Neuron (in vitro differentiated cells): ENCODE data around the gene GOLGB1.

Experiments
- H2AFZ ChIP-seq: one replicate; pipeline ENCODE4 v1.6.1; 2013; ENCODE audit warnings: low read depth, mild to moderate bottlenecking, inconsistent platforms, low read length, moderate library complexity
- H3K27me3 ChIP-seq: one replicate; pipeline ENCODE4 v1.6.1; 2013; ENCODE audit warnings: low read length; ENCODE audit not compliant: insufficient read depth
- H3K36me3 ChIP-seq: one replicate; pipeline ENCODE4 v1.6.1; 2013; ENCODE audit warnings: low read length; ENCODE audit not compliant: insufficient read depth
- H3K4me1 ChIP-seq: one replicate; pipeline ENCODE4 v1.6.1; 2013; ENCODE audit warnings: low read length; ENCODE audit not compliant: insufficient read depth
- H3K4me3 ChIP-seq: 2 replicates; pipeline ENCODE4 v1.5.1; 2013; ENCODE audit warnings: mild to moderate bottlenecking, low read length, moderate library complexity
- H3K9me3 ChIP-seq: one replicate; pipeline ENCODE4 v1.6.1; 2013; ENCODE audit warnings: low read length

Gene GOLGB1

GRCh38 chr3:121659586-121659985 lies 90.0 kb downstream of the GOLGB1 start:
- H3K27me3 ChIP-seq: no peaks in the 10 kb centered on the region
- peaks cover 22% of the 10 kb centered on the region for H3K36me3 ChIP-seq
- no peak overlapping the region for H3K4me3 ChIP-seq
- H2AFZ ChIP-seq: no peak overlapping the region
- no peaks in the 10 kb centered on the region for H3K4me1 ChIP-seq
- no peaks in the 10 kb centered on the region for H3K9me3 ChIP-seq

GRCh38 chr3:121658716-121659435 lies 90.7 kb downstream of the GOLGB1 start:
- H3K27me3 ChIP-seq: no peaks in the 10 kb centered on the region
- no peaks in the 10 kb centered on the region for H3K9me3 ChIP-seq
- peaks cover 15% of the 10 kb centered on the region for H3K36me3 ChIP-seq
- H2AFZ ChIP-seq: no peak overlapping the region
- H3K4me1 ChIP-seq: no peaks in the 10 kb centered on the region
- no peak overlapping the region for H3K4me3 ChIP-seq

- Histone ChIP-seq H3K9me3 (no peaks in the 10 kb centered on the region), H3K36me3 (no peaks in the 10 kb centered on the region), H3K4me1 (no peaks in the 10 kb centered on the region), H3K4me3 (no peak overlapping the region), H2AFZ (no peak overlapping the region), H3K27me3 (no peaks in the 10 kb centered on the region)
Observed at GRCh38 chr3:121654493-121655385, 94.8 kb downstream of the GOLGB1 start.

GRCh38 chr3:121651684-121652083 lies 97.9 kb downstream of the GOLGB1 start:
- Histone ChIP-seq H3K27me3 (no peaks in the 10 kb centered on the region), H3K4me3 (no peak overlapping the region), H3K9me3 (no peaks in the 10 kb centered on the region), H3K36me3 (no peaks in the 10 kb centered on the region), H2AFZ (no peak overlapping the region), H3K4me1 (no peaks in the 10 kb centered on the region)

- no peak overlapping the region for H3K4me3 ChIP-seq
- no peaks in the 10 kb centered on the region for H3K36me3 ChIP-seq
- no peaks in the 10 kb centered on the region for H3K4me1 ChIP-seq
- H3K27me3 ChIP-seq: no peaks in the 10 kb centered on the region
- H2AFZ ChIP-seq: no peak overlapping the region
- H3K9me3 ChIP-seq: no peaks in the 10 kb centered on the region
Observed at GRCh38 chr3:121649645-121650044, 99.9 kb downstream of the GOLGB1 start.

- no peak overlapping the region for H3K4me3 ChIP-seq
- H3K9me3 ChIP-seq: no peaks in the 10 kb centered on the region
- no peaks in the 10 kb centered on the region for H3K4me1 ChIP-seq
- H2AFZ ChIP-seq: no peak overlapping the region
- H3K27me3 ChIP-seq: no peaks in the 10 kb centered on the region
- no peaks in the 10 kb centered on the region for H3K36me3 ChIP-seq
Observed at GRCh38 chr3:121648219-121648958, 101.2 kb downstream of the GOLGB1 start.

GRCh38 chr3:121645054-121645453 lies 104.5 kb downstream of the GOLGB1 start:
- no peaks in the 10 kb centered on the region for H3K27me3 ChIP-seq
- H2AFZ ChIP-seq: no peak overlapping the region
- no peaks in the 10 kb centered on the region for H3K9me3 ChIP-seq
- H3K4me3 ChIP-seq: no peak overlapping the region
- no peaks in the 10 kb centered on the region for H3K36me3 ChIP-seq
- H3K4me1 ChIP-seq: no peaks in the 10 kb centered on the region

GRCh38 chr3:121642601-121643314 lies 106.8 kb downstream of the GOLGB1 start:
- Histone ChIP-seq H3K9me3 (no peaks in the 10 kb centered on the region), H2AFZ (no peak overlapping the region), H3K36me3 (no peaks in the 10 kb centered on the region), H3K4me3 (no peak overlapping the region), H3K27me3 (no peaks in the 10 kb centered on the region), H3K4me1 (no peaks in the 10 kb centered on the region)

GRCh38 chr3:121641127-121641526 lies 108.4 kb downstream of the GOLGB1 start:
- Histone ChIP-seq H3K9me3 (no peaks in the 10 kb centered on the region), H3K4me3 (no peak overlapping the region), H2AFZ (no peak overlapping the region), H3K27me3 (no peaks in the 10 kb centered on the region), H3K4me1 (no peaks in the 10 kb centered on the region), H3K36me3 (no peaks in the 10 kb centered on the region)

GRCh38 chr3:121637922-121638321 lies 111.6 kb downstream of the GOLGB1 start:
- Histone ChIP-seq H3K4me3 (no peak overlapping the region), H2AFZ (no peak overlapping the region), H3K9me3 (peaks cover 1% of the 10 kb centered on the region), H3K36me3 (no peaks in the 10 kb centered on the region), H3K27me3 (no peaks in the 10 kb centered on the region), H3K4me1 (no peaks in the 10 kb centered on the region)

- Histone ChIP-seq H3K27me3 (no peaks in the 10 kb centered on the region), H3K36me3 (no peaks in the 10 kb centered on the region), H3K4me1 (no peaks in the 10 kb centered on the region), H2AFZ (no peak overlapping the region), H3K9me3 (peaks cover 1% of the 10 kb centered on the region), H3K4me3 (no peak overlapping the region)
Observed at GRCh38 chr3:121630355-121630754, 119.2 kb downstream of the GOLGB1 start.

GRCh38 chr3:121629601-121630000 lies 119.9 kb downstream of the GOLGB1 start:
- Histone ChIP-seq H3K4me3 (no peak overlapping the region), H3K36me3 (no peaks in the 10 kb centered on the region), H3K27me3 (no peaks in the 10 kb centered on the region), H3K4me1 (no peaks in the 10 kb centered on the region), H3K9me3 (peaks cover 1% of the 10 kb centered on the region), H2AFZ (no peak overlapping the region)
